ENCODE measurements around the gene PXDN.

The PXDN gene

DNA sequence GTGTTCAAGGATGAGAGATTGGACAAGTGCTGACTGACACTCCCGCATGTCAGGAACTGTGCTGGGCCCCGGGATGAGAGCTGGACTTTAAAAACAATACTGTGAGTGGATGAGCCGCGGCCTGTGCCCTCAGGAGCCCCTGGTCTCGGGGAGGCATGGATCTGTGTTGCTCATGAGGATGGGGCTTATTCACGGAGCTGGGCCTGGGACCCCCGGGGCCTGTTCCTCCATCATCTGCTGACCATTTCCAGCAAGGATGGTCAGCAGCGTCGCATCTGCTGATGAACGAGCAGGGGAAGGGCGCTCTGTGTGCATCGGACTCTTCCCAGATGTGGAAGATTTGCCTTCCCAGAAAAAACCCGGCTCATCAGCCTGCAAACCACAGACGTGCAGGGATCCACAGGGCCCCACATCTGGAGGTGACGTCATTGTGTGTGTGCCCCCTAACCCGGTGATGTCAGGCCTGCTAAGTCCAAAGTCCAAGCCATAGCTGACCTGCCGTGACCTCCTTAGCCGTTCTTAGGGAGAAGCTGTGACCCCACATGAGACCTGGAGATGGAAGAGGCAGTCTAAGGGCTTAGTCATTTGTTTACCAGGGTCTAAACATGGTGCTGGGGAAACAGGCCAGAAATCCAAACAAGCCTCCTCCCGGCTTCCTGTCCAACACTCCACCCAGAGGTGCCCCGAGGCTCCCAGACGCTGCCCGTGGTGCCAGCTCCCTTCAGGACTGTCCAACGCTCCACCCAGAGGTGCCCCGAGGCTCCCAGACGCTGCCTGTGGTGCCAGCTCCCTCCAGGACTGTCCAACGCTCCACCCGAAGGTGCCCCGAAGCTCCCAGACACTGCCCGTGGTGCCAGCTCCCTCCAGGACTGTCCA, 143.9 kb downstream of the PXDN start:
- Mint-ChIP-seq H3K27ac (no peak overlapping the region), H3K4me1 (ENCODE audit: low read depth) (no peaks in the 10 kb centered on the region), H3K36me3 (ENCODE audit: low read depth) (no peaks in the 10 kb centered on the region), H3K4me3 (no peak overlapping the region), H3K9me3 (no peaks in the 10 kb centered on the region), H3K27me3 (no peaks in the 10 kb centered on the region)

GRCh38 chr2:1599301-1600085, 144.8 kb downstream of the PXDN start:
- Mint-ChIP-seq H3K27me3 (no peaks in the 10 kb centered on the region), H3K27ac (no peak overlapping the region)

DNA sequence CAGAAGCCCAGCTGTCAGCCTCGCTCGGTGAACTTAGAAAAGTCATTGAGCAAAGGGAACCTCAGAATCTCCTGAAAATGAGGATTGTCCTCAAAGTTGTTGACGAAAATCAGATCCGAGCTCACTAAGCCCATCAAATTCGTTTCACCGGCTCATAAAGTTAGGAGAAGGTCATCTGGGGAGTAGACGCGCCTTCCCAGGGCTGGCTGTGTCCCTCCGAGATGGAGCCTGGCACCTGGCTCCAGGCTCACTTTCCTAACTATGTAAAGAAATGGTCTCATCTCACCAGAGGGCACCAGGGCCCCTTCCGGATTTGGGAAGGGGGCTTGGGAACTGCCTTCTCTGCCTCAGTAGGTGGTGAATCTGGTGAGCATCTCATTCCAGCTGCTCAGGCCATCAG, 145.5 kb downstream of the PXDN start:
- H3K4me1 Mint-ChIP-seq (ENCODE audit: low read depth) = no peaks in the 10 kb centered on the region
- H3K27me3 Mint-ChIP-seq = no peaks in the 10 kb centered on the region
- H3K36me3 Mint-ChIP-seq (ENCODE audit: low read depth) = no peaks in the 10 kb centered on the region
- H3K9me3 Mint-ChIP-seq = no peaks in the 10 kb centered on the region
- H3K4me3 Mint-ChIP-seq = no peak overlapping the region
- no peak overlapping the region for H3K27ac Mint-ChIP-seq

More at GRCh38 chr2:1599301-1600085, 144.8 kb downstream of the PXDN start:
- Mint-ChIP-seq H3K9me3 (no peaks in the 10 kb centered on the region), H3K36me3 (ENCODE audit: low read depth) (no peaks in the 10 kb centered on the region), H3K4me3 (no peak overlapping the region), H3K4me1 (ENCODE audit: low read depth) (no peaks in the 10 kb centered on the region)

- H3K4me1 Mint-ChIP-seq (ENCODE audit: low read depth) = no peaks in the 10 kb centered on the region
- H3K36me3 Mint-ChIP-seq (ENCODE audit: low read depth) = no peaks in the 10 kb centered on the region
- no peaks in the 10 kb centered on the region for H3K27me3 Mint-ChIP-seq
- H3K27ac Mint-ChIP-seq = no peak overlapping the region
- H3K9me3 Mint-ChIP-seq = no peaks in the 10 kb centered on the region
- no peak overlapping the region for H3K4me3 Mint-ChIP-seq
Measured at GRCh38 chr2:1598041-1598710, 146.1 kb downstream of the PXDN start.

DNA sequence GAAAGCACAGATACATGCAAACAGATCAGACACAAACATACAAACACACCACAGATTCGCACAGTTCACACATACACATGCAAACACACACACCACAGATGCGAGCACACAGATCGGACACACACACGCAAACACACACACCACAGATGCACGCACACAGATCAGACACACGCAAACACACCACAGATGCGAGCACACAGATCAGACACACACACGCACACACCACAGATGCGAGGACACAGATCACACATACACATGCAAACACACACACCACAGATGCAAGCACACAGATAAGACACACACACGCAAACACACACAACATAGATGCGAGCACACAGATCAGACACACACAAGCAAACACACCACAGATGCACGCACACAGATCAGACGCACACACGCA, 149.0 kb downstream of the PXDN start:
- H3K9me3 Mint-ChIP-seq = no peaks in the 10 kb centered on the region
- H3K36me3 Mint-ChIP-seq (ENCODE audit: low read depth) = no peaks in the 10 kb centered on the region
- no peak overlapping the region for H3K4me3 Mint-ChIP-seq
- no peak overlapping the region for H3K27ac Mint-ChIP-seq
- H3K4me1 Mint-ChIP-seq (ENCODE audit: low read depth) = no peaks in the 10 kb centered on the region
- peaks cover 12% of the 10 kb centered on the region for H3K27me3 Mint-ChIP-seq

DNA sequence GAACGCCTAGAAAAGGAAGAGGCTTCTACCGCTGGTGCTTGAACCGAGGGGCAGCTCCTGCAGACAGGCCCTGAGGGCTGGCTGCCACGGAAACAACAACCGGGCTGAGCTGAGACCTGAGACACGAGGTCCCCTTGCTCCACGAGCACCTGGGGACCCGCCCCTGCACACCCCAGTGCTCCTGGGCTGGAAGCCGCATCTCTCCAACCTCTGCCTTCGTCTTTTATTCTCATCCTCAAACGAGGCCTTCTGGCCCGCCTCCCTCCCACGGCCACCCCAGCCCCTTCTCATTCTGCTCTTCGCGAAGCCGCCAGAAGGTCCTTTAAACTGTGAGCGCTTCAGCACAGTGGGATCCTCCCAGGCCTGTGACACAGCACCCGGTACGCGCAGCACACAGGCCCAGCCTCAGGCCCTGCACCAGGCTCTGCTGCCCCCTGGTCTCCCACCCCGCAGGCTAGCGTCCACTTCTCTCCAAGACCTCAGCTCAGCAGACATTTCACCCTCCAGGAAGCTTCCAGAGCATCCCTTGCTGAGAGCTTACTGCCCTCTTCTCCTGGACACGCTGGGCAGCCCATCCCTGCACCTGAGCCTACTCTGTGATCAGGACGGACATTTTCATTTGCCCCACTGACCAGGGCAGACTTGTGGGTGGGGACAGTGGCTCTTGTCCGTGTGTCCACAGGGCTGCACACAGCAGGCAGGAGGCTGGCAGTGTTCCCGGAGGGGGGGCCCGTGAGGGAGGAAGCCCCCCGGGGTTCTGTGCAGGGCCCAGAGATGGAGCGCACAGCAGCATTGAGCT, 149.7 kb downstream of the PXDN start:
- H3K36me3 Mint-ChIP-seq (ENCODE audit: low read depth) = no peaks in the 10 kb centered on the region
- H3K4me3 Mint-ChIP-seq = no peak overlapping the region
- no peaks in the 10 kb centered on the region for H3K4me1 Mint-ChIP-seq (ENCODE audit: low read depth)
- H3K27me3 Mint-ChIP-seq = peaks cover 19% of the 10 kb centered on the region
- H3K27ac Mint-ChIP-seq = no peak overlapping the region
- H3K9me3 Mint-ChIP-seq = no peaks in the 10 kb centered on the region

DNA sequence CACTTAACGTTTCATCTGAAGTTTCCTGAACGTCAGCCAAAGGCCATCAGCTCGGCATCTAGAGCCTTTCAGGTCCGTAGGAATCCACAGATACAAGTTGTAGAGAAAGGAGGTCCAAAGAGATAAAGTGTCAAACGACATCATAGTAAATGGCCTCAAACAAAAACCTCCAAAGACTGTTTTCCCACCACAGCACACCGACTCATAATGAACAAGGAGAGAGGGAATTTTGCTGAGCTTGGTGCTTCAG, 150.3 kb downstream of the PXDN start:
- Mint-ChIP-seq H3K27ac (no peak overlapping the region), H3K36me3 (ENCODE audit: low read depth) (no peaks in the 10 kb centered on the region), H3K9me3 (no peaks in the 10 kb centered on the region), H3K4me1 (ENCODE audit: low read depth) (no peaks in the 10 kb centered on the region), H3K27me3 (peaks cover 22% of the 10 kb centered on the region), H3K4me3 (no peak overlapping the region)

DNA sequence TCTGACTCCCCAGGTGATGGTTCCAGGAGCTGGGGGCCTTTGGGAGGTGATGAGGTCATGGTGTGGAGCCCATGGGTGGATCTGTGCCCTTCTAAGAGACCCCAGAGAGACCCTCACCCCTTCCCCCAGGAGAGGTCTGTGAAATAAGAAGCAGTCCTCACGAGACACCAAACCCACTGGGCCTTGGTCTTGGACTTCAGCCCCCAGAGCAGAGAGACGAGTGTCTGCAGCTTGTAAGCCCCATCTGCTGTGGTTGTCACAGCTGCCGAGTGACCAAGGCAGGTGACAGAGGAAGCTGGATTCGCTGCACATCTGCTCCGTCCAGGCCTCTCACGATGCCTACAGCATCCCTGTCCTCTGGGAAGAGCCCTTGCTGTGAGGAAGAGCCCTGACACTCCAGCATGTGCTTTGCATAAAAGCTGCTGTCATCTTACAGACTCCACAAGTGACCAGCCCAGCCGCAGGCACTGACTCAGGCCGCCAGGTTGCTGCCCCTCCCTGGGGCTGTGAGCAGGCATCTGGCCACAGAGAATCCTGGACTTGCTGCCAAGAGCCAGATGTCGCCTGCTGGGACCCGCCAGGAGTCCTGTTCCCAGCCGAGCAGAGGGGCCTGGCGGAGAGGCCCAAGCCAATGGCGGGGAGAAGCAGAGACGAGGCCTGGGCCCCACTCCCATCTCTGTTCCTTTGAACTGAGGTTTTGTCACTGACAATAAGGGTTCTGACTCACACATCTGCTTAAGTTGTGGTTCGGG, 150.8 kb downstream of the PXDN start:
- H3K9me3 Mint-ChIP-seq = no peaks in the 10 kb centered on the region
- H3K36me3 Mint-ChIP-seq (ENCODE audit: low read depth) = no peaks in the 10 kb centered on the region
- H3K4me3 Mint-ChIP-seq = no peak overlapping the region
- no peaks in the 10 kb centered on the region for H3K4me1 Mint-ChIP-seq (ENCODE audit: low read depth)
- H3K27me3 Mint-ChIP-seq = peaks cover 22% of the 10 kb centered on the region
- no peak overlapping the region for H3K27ac Mint-ChIP-seq

DNA sequence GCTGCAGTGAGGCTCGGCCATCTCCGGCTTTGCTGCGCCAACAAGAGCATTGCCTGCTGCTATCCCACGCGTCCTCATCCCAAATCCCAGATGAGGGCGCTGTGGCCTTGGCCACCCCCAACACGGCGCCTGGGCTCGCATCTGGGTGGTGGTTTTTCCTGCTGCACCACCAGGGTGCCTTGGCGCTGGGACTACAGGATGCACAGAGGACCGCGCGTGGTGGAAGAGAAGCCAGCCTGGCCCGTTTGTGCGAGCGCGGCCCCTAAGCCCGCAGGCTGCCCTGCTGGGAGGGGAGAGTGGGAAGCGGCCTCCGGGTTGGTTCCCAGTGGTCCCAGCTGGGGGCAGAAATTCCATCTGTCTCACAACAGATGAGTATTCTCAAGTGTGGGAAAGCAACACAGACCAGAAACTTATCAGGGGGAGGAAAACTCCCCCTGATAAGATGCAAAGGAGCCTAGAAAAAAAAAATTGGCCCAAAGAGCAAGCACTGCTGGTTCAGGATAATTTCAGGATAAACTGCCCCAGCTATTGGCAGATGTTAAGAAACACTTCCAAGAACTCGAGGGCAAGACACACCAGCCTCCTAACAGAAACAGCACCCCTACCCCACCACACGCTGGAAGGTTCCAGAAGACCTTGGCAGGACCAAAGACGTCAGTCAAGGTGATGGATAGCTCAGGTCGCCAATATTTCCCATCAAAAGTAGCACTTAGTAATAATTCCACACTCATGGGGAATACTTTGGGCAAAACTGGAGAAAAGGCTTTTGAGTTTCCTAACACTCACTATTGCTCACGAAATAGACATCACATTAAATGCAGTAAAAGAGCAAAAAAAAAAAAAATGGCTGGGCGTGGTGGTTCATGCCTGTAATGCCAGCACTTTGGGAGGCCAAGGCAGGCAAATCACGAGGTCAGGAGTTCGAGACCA, 152.1 kb downstream of the PXDN start:
- Mint-ChIP-seq H3K9me3 (no peaks in the 10 kb centered on the region), H3K4me3 (no peak overlapping the region), H3K36me3 (ENCODE audit: low read depth) (no peaks in the 10 kb centered on the region), H3K4me1 (ENCODE audit: low read depth) (no peaks in the 10 kb centered on the region), H3K27ac (no peak overlapping the region), H3K27me3 (peaks cover 22% of the 10 kb centered on the region)

GRCh38 chr2:1591461-1591770, 152.9 kb downstream of the PXDN start:
- peaks cover 22% of the 10 kb centered on the region for H3K27me3 Mint-ChIP-seq
- no peaks in the 10 kb centered on the region for H3K9me3 Mint-ChIP-seq
- H3K4me3 Mint-ChIP-seq = no peak overlapping the region
- H3K36me3 Mint-ChIP-seq (ENCODE audit: low read depth) = no peaks in the 10 kb centered on the region
- no peaks in the 10 kb centered on the region for H3K4me1 Mint-ChIP-seq (ENCODE audit: low read depth)
- H3K27ac Mint-ChIP-seq = no peak overlapping the region

GRCh38 chr2:1590596-1591460, 153.5 kb downstream of the PXDN start:
- H3K4me3 Mint-ChIP-seq = no peak overlapping the region

DNA sequence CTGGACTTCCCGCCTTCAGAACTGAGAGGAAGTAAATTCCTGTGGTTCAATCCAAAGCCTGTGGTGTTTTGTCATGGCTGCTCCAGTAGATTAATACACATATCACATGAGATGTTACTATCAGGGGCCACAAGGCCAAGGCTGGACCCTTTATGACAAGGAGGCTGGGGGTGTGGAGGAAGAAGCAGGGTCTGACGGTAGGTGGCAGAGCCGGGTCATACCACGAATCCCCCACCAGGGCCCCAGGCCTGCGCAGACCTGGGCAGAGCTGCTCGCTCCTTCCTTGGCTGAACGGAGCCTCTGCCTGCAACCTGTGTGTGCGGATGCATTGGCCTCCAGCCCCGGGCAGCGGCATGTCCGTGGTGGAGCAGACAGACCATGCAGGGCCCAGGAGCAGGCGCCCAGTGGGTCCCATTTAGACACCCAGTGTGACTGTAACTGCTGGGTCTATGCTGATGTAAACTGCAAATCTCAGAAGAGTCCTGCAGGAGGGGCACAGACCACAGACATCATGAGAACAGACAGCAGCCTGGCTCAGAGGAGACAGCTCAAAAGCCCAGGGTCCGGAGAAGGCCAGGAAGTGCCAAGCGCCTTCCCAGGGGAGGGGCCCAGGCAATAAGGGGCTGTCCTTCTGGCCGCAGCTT, 155.2 kb downstream of the PXDN start:
- peaks cover 22% of the 10 kb centered on the region for H3K27me3 Mint-ChIP-seq
- no peaks in the 10 kb centered on the region for H3K4me1 Mint-ChIP-seq (ENCODE audit: low read depth)
- no peak overlapping the region for H3K27ac Mint-ChIP-seq
- H3K9me3 Mint-ChIP-seq = no peaks in the 10 kb centered on the region
- no peaks in the 10 kb centered on the region for H3K36me3 Mint-ChIP-seq (ENCODE audit: low read depth)
- H3K4me3 Mint-ChIP-seq = no peak overlapping the region

More at GRCh38 chr2:1590596-1591460, 153.5 kb downstream of the PXDN start:
- Mint-ChIP-seq H3K27ac (no peak overlapping the region), H3K36me3 (ENCODE audit: low read depth) (no peaks in the 10 kb centered on the region), H3K4me1 (ENCODE audit: low read depth) (no peaks in the 10 kb centered on the region), H3K27me3 (peaks cover 22% of the 10 kb centered on the region), H3K9me3 (no peaks in the 10 kb centered on the region)
